ENCODE results near the gene TMEM185B.

- TF ChIP-seq, protein P1, sequence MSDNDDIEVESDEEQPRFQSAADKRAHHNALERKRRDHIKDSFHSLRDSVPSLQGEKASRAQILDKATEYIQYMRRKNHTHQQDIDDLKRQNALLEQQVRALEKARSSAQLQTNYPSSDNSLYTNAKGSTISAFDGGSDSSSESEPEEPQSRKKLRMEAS (IDR thresholded peaks at IDR 0.05) = no peak
- TF ChIP-seq CREB1 (IDR thresholded peaks at IDR 0.05; ENCODE audit: low read depth) (no peak), NFIC (IDR thresholded peaks at IDR 0.05) (no peak), EP300 (IDR thresholded peaks at IDR 0.05; ENCODE audit: borderline replicate concordance) (no peak), EGR1 (IDR thresholded peaks at IDR 0.05) (no peak), YY1 (IDR thresholded peaks at IDR 0.05; ENCODE audit: low read depth) (no peak), TCF12 (IDR thresholded peaks at IDR 0.05; ENCODE audit: low read depth) (no peak), REST (IDR thresholded peaks at IDR 0.05; ENCODE audit: low read depth) (no peak), ZBTB7A (IDR thresholded peaks at IDR 0.05; ENCODE audit: low read depth) (no peak), USF1 (IDR thresholded peaks at IDR 0.05) (no peak), RAD21 (IDR thresholded peaks at IDR 0.05; ENCODE audit: low read depth) (no peak), FOXM1 (IDR thresholded peaks at IDR 0.05; ENCODE audit: borderline replicate concordance, low read depth) (no peak)
Measured at GRCh38 chr2:120240901-120241429, 17.8 kb upstream of the TMEM185B start.

Measured in Ishikawa (cell line).